ENCODE data around the gene UBE3C.
A peak's percentile ranks its signal among the peaks of the same experiment; 100 is the strongest.

UBE3C gene

GRCh38 chr7:157140511-157140905 lies 1.8 kb downstream of the UBE3C start:
- no peak for DNase-seq (ENCODE audit: low read depth)
- no peak for TF ChIP-seq CTCF (IDR thresholded peaks at IDR 0.05; ENCODE audit: control insufficient read depth, insufficient read depth, low read depth, low read length, missing control alignments)
- peak overlapping the region; percentile 57 for H3K4me3 ChIP-seq (ENCODE audit: control insufficient read depth, low read depth, low read length)

DNA sequence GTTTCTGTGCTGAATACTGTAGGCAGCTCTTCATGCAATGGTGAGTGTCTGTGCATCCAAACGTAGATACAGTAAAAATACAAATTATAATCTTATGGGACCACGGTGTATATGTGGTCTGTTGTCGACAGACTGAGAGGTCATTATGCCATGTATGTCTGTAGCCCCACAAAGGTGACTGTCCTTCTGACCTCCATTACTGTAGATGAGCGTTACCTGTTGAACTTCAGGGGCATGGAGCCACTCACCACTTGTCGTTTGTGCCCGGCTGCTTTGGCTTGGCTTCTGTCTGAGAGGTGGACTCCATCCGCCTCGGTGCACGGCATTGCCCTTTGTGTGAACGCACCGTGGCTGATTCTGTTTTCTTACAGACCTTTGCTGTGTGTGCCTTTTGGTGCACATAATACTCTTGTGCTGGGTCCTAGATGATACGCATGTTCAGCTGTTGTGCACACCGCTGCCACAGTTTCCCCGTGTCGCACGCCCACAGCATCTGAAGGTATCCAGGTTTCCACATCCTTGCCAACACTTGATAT lies 2.9 kb downstream of the UBE3C start:
- no peak overlapping the region for H3K4me3 ChIP-seq (ENCODE audit: control insufficient read depth, low read depth, low read length)
- no peak for TF ChIP-seq CTCF (IDR thresholded peaks at IDR 0.05; ENCODE audit: control insufficient read depth, insufficient read depth, low read depth, low read length, missing control alignments)
- no peak for DNase-seq (ENCODE audit: low read depth)

DNA sequence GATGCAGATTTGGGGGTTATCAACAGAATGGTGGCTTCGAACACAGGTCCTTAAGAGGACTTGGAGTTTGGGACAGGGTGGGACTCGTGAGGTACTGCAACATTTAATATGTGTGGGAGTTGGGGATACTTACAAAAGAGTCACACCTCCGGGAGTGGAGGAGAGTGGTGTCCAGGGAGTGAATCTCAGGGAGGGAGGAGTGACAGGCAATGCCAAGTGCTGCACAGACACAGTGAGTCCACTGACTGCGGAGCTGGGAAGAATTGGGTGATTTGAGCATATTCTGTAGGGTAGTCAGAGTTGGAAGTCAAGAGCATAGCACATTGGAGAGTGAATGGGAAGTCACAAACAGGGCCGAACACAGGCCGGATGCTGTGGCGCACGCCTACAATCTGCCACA lies 5.1 kb downstream of the UBE3C start:
- no peak for DNase-seq (ENCODE audit: low read depth)
- no peak for TF ChIP-seq CTCF (IDR thresholded peaks at IDR 0.05; ENCODE audit: control insufficient read depth, insufficient read depth, low read depth, low read length, missing control alignments)
- H3K4me3 ChIP-seq (ENCODE audit: control insufficient read depth, low read depth, low read length) = no peak overlapping the region

GRCh38 chr7:157149317-157149716 lies 10.6 kb downstream of the UBE3C start:
- H3K4me3 ChIP-seq (ENCODE audit: control insufficient read depth, low read depth, low read length) = no peak overlapping the region

GRCh38 chr7:157150882-157151281 lies 12.2 kb downstream of the UBE3C start:
- TF ChIP-seq CTCF (IDR thresholded peaks at IDR 0.05; ENCODE audit: control insufficient read depth, insufficient read depth, low read depth, low read length, missing control alignments) = no peak
- no peak overlapping the region for H3K4me3 ChIP-seq (ENCODE audit: control insufficient read depth, low read depth, low read length)
- DNase-seq (ENCODE audit: low read depth) = no peak

More at GRCh38 chr7:157149317-157149716, 10.6 kb downstream of the UBE3C start:
- DNase-seq (ENCODE audit: low read depth) = no peak
- no peak for TF ChIP-seq CTCF (IDR thresholded peaks at IDR 0.05; ENCODE audit: control insufficient read depth, insufficient read depth, low read depth, low read length, missing control alignments)

DNA sequence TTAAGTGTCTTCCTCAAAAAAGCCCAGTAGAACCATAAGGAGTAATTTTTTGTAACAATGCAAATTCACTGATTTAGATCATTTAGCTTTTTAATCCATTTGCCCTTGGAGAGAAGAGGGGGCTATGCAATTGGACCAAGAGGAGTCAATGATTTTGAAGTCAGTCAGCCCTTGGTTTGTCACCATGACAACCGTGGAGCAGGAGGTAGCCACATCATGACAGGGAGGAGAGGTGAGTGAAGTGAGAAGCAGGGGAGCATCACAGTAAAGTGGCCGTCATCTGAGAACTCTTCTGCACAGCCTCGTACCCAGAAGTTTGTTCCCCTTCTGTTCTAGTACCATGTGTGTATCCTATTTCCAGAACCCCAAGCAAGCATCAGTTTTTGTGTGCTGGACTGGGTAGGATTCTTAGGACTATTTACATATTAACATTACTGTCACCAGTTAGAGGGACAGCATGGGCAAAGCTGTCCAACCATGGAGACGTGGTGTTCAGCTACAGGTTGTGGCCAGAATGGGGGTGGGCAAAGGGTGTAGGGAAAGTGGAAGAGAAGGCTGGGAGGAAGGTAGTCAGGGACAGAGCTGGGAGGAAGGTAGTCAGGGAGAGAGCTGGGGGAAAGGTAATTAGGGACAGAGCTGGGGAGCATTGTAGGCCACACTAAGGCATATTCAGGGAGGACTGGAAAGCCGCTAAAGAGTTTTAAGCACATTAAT lies 13.1 kb downstream of the UBE3C start:
- no peak for DNase-seq (ENCODE audit: low read depth)
- H3K4me3 ChIP-seq (ENCODE audit: control insufficient read depth, low read depth, low read length) = no peak overlapping the region
- TF ChIP-seq CTCF (IDR thresholded peaks at IDR 0.05; ENCODE audit: control insufficient read depth, insufficient read depth, low read depth, low read length, missing control alignments) = no peak

Measured in AG09309 (cell line).